ENCODE data around the gene ITPK1.

Gene ITPK1

GRCh38 chr14:92951912-92952471, 163.7 kb downstream of the ITPK1 start:
- DNase-seq (ENCODE audit: low read depth) = peak; percentile 77

- DNase-seq (ENCODE audit: low read depth) = no peak
These were observed 164.5 kb downstream of the ITPK1 start for GRCh38 chr14:92951261-92951660.

GRCh38 chr14:92950773-92951172, 165.0 kb downstream of the ITPK1 start:
- no peak for DNase-seq (ENCODE audit: low read depth)

- no peak for DNase-seq (ENCODE audit: low read depth)
These were observed 165.6 kb downstream of the ITPK1 start for GRCh38 chr14:92950193-92950540.

- DNase-seq (ENCODE audit: low read depth) = no peak
These were observed 166.1 kb downstream of the ITPK1 start for GRCh38 chr14:92949496-92950192.

GRCh38 chr14:92948647-92949046, 167.1 kb downstream of the ITPK1 start:
- no peak for DNase-seq (ENCODE audit: low read depth)

- DNase-seq (ENCODE audit: low read depth) = no peak
These were observed 168.7 kb downstream of the ITPK1 start for GRCh38 chr14:92946847-92947545.

- DNase-seq (ENCODE audit: low read depth) = no peak
These were observed 169.5 kb downstream of the ITPK1 start for GRCh38 chr14:92945959-92946846.

- no peak for DNase-seq (ENCODE audit: low read depth)
These were observed 170.2 kb downstream of the ITPK1 start for GRCh38 chr14:92945544-92945943.

GRCh38 chr14:92944976-92945375, 170.7 kb downstream of the ITPK1 start:
- DNase-seq (ENCODE audit: low read depth) = no peak

- DNase-seq (ENCODE audit: low read depth) = no peak
These were observed 171.7 kb downstream of the ITPK1 start for GRCh38 chr14:92943855-92944570.

GRCh38 chr14:92942976-92943710, 172.6 kb downstream of the ITPK1 start:
- DNase-seq (ENCODE audit: low read depth) = no peak

- DNase-seq (ENCODE audit: low read depth) = no peak
These were observed 173.1 kb downstream of the ITPK1 start for GRCh38 chr14:92942576-92942975.

- no peak for DNase-seq (ENCODE audit: low read depth)
These were observed 173.6 kb downstream of the ITPK1 start for GRCh38 chr14:92942136-92942535.

GRCh38 chr14:92941531-92941930, 174.2 kb downstream of the ITPK1 start:
- DNase-seq (ENCODE audit: low read depth) = no peak

- DNase-seq (ENCODE audit: low read depth) = no peak
These were observed 175.2 kb downstream of the ITPK1 start for GRCh38 chr14:92940543-92940942.

- no peak for DNase-seq (ENCODE audit: low read depth)
These were observed 176.0 kb downstream of the ITPK1 start for GRCh38 chr14:92939699-92940098.

- DNase-seq (ENCODE audit: low read depth) = no peak
These were observed 176.6 kb downstream of the ITPK1 start for GRCh38 chr14:92938890-92939671.

- no peak for DNase-seq (ENCODE audit: low read depth)
These were observed 177.4 kb downstream of the ITPK1 start for GRCh38 chr14:92938235-92938875.

Measured in activated T-cell treated with anti-CD3 and anti-CD28 coated beads for 48 hours (primary cell).